ENCODE data around the gene RBBP9. TPM values are rescaled to one million over a fixed set of nuclear protein-coding genes. Genes with fewer than 3 reads are reported as not detected.
"Not testable (repeated sequence)": the region's sequence is repeated elsewhere in the genome, so short reads cannot be mapped to it uniquely, and the experiment has no call there.

Gene RBBP9
- total RNA-seq: 20.2 TPM

DNA sequence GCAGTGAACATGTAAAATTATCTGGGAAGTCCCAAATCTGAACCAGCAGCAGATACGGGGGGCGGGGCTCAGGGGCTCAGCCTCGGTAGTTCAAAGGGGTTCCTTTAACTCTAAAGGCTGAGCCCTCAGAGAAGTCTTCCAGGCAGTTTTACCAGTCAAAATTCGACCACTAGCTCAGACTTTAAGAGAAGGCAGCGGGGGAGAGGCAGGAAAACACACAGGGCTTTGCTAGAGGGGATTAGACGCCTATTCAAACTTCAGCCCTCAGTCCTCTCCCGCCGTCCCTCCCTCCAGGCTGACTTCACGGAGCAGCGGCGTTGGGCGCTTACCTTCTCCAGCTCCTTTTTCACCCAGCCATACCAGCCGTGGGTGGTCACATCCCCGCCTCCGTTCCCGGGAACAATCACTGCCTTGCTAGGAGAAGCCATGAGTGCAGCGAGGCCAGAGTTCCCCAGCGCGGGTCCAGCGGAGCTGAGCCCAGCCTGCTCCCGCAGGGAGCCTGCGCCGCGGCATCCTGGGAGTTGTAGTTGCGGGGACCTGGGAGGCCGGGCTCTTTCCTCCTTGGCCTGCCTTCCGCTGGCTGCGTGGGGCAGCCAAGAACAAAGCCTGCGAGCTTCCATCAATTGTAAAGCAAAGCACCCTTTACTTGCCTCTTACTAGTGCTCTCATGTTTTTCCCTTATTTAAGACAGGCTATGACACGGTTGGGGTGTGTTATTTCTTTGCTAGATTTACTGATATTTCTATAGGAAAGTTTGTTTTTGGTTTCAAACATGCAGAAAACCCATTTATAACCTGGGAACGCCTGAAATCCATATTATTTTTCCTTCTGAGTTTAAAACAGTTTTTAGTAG, at the start of gene RBBP9:
RBBP9 (minus strand) TSS at position 486 of the 853 bp plus-strand sequence; CDS start at position 428, 58 bp downstream.
- DNase-seq (ENCODE audit: low spot score): peak; percentile 85

DNA sequence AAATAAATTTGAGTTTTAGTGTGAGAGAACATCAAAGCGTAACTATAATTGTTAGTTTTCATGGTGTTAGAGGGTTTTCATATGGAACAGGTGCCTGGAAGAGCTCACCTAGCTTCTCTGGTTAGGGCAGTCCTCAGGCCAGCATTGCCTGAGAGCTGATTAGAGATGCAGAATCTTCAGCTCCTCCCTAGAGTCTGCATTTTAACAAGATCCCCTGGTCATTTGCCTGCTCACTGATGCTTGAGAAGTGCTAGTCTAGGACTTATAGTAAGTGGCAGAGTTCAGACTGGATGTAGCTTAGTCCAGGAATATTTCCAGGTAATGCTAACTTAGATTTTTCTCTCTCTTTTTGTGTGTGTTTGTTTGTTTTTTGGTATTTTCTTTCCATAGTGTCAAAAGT, 48.5 kb upstream of the RBBP9 start:
- DNase-seq (ENCODE audit: low spot score): no peak

DNA sequence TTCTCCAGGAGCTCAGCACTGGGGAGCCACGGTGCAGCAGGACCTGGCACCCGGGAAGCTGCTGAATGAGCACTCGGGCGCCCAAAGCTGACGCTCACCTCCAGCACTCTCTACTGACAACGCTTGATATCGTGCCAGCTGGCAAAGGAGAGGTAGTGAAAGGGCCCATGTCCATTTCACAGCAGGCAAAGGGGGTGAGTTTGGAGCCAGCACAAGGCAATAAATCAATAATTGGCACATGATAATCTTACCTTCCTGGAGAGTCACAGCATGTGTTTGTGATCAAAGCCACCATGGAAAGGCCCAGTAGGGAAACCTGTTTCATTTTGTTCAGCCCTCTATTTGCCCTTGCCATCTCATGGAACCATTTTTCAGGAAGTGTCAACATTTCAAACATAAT, 46.9 kb upstream of the RBBP9 start:
- peak; percentile 88 for DNase-seq (ENCODE audit: low spot score)

DNA sequence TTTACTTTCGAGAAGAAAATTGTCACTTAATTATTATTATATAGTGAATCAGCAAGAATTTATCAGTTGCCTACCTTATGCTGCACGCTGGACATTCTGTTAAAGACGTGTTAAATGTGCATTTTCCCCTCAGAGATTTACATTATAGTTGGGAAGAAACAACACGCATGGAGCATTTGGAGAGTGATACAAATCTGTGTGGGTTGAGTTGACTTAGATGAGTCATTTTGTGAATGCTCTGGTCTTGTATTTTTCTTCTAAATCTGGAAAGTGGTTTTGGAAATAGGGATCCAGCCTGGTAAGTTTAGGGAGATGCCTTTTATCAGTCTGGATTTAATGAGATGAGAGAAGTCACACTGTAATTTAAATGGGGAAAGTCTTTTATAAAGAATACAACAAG, 46.2 kb upstream of the RBBP9 start:
- no peak for DNase-seq (ENCODE audit: low spot score)

DNA sequence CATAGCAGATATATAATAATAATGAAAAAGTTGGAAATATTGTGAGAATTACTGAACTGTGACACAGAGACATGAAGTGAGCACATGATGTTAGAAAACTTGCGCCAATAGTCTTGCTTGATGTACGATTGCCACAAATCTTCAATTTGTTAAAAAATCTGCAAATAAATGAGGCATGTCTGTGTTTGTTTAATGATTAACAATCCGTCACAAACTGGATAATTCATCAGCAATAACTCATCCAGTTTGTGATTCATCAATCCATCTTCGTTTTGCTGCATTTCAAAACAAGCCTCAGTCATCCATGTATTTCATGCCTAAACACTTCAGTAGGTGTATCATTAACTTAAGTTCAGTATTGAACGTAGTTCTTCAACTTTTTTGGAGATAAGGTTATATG, 44.7 kb upstream of the RBBP9 start:
- no peak for DNase-seq (ENCODE audit: low spot score)

DNA sequence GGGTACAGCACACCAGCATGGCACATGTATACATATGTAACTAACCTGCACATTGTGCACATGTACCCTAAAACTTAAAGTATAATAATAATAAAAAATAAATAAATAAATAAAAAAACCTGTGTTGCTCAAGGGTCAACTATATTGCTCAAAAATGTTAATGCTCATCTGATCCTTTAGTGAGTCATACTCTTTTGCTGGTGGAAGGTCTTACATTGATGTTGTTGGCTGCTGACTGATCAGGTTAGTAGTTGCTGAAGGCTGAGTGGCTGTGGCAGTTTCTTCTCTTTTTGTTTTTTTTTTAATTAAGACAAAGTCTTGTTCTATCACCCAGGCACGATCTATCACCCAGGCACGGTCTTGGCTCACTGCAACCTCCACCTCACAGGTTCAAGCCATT, 40.6 kb upstream of the RBBP9 start:
- no peak for DNase-seq (ENCODE audit: low spot score)

DNA sequence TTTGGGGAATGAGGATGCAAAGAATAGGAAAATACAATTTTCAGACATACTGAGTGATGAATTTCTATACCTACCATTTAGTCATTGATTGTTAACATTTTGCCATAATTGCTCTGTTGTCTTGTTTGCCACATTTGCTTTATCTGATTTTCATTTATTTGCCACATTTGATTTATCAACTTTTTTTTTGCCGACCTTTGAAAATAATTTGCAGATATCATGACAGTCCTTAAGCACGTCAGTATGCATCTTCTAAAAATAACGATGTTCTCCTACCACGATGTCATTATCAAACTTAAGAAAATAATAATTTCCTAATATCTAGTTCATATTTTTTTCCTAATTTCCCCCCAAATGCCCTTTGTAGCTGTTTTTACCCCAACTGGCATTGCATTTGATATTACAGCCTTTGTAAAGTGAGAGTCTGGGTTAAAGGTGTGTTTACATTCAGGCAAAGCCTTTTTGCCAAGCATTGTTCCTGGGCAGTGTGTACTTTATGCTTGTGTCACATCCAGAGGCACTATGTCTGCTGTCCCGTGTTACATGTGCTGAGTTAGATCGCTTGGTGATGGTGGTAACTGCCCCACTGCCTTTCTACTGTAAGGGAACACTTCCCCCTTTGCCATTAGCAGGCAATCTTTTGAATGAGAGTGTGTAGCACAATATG, 37.1 kb upstream of the RBBP9 start:
- DNase-seq (ENCODE audit: low spot score): peak; percentile 20

DNA sequence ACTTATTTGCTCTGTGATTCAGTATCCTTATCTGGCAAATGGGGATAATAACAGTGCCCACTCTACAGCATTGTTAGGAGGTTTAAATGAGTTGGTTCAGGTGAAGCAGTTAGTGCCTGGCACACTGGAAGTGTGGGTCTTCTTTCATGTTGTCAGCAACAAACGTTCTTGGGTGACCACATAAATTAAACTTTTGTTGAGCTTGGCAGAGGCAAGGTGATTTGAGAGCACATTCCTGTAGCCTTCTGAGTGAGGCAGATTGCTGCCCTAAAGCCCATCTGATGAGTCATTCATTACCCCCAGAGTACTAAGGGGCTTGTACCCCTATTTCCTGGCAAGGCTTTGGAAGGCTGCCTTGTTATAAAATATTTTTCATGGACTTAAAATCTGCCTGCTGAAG, 36.5 kb upstream of the RBBP9 start:
- DNase-seq (ENCODE audit: low spot score): no peak

DNA sequence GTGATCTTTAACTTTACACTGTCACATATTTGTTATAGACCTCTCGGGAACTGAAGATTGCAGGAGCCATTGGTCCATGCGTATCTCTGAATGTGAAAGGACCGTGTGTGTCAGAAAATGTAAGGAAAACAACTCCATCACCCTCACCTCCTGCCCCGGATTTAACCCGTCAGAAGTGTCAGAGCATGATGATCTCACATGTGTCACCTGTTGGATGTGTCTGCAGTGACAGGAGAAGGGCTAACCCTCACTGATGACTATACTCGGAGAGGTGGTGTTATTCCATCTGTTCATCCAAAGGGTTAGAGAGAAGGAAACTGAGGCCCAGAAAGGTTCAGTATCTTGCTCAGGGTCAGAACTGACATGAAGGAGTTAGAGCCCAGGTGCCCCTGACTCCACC, 35.6 kb upstream of the RBBP9 start:
- DNase-seq (ENCODE audit: low spot score): no peak

DNA sequence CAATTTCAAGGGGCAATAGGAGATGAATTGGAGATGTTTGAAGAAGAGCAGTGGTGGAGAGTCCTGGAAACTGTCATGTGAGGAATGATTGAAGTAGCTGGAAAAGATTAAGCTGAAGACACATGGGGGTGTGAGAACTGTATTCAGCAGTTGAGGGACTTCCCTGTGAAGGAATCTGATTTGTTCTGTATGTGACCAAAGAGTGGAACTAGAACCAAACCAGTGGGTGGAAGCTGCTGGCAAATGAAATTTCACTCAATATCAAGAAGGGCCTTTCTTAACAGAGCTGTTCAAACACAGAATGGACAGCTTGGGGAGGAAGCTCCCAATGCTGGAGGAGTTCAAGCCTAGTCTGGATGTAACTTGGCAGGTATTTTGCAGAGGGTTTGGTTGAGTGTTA, 32.0 kb upstream of the RBBP9 start:
- no peak for DNase-seq (ENCODE audit: low spot score)

DNA sequence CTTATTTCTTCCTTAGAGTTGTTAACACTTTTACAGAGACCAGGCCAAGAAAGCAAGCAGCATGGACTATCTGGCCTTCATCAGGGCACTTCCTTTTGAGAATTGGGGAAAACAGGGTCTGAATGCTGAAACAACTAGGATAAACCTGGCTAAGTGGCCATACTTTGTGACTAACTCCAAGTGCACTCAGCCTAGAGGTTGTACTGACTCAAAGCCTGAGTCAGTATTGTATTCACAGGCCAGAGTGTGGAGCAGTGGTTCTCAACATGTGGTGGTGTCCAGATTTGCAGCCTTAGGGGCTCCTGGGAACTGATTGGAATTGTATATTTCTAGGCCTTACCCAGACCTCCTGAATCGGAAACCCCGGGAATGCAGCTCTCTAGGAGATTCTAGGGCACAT, 30.8 kb upstream of the RBBP9 start:
- no peak for DNase-seq (ENCODE audit: low spot score)

DNA sequence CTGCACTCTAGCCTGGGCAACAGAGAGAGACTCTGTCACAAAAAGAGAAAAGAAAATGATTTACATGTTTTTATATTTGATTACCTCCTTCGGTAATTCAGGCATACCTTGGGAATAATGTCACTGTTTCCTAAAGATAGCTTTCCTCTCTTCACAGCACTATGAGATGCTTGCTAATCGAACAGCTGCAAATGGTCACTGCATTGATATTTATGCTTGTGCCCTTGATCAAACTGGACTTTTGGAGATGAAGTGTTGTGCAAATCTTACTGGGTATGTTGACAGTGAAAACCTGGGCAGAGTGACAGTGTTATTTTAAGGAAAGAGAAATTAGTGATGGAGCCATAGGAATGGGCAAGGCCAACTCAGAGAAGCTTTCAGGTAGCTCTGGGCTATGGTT, 30.3 kb upstream of the RBBP9 start:
- DNase-seq (ENCODE audit: low spot score): no peak

DNA sequence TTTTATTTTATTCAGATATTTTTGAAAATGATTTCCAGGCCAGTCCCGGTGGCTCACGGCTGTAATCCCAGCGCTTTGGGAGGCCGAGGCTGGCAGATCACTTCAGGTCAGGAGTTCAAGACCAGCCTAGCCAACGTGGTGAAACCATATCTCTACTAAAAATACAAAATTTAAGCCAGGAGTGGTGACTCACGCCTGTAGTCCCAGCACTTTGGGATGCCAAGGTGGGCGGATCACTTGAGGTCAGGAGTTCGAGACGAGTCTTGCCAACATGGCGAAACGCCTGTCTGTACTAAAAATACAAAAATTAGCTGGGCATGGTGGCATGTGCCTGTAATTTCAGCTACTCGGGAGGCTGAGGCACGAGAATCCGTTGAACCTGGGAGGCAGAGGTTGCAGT, 29.7 kb upstream of the RBBP9 start:
- DNase-seq (ENCODE audit: low spot score): not testable (repeated sequence)

DNA sequence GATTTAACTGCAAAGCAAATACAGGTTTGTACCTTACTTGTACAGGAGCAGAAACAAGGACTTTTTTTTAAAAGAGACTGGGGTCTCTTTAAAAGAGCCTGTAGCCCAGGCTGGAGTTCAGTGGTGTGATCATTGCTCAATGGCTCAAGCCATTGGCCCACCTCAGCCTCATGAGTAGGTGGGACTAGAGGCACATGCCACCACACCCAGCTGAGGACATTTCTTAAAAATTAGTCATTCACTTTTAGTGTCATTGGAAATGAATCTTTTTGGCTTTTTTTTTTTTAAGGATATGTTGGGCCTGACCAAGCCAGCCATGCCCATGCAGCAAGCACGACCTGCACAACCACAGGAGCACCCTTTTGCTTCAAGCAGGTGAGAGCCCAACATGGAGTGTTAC, 27.6 kb upstream of the RBBP9 start:
- DNase-seq (ENCODE audit: low spot score): no peak

DNA sequence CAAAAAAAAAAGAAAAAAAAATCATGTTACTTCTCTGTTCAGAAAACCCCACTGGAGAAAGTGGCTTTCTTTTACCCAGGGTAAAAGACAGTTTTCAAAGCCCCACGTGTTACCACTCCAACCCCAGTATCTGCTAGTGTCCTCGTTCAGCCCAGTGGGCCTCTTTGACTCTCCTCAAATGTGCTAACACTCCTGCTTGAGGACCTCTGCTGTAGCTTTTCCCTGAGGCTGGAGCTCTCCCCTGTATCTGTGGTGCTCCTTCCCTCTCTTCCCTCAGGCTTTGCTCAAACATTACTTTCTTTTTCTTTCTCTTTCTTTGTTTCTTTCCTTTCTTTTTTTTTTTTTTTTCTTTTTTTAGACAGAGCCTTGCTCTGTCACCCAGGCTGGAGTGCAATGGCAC, 26.0 kb upstream of the RBBP9 start:
- DNase-seq (ENCODE audit: low spot score): no peak

DNA sequence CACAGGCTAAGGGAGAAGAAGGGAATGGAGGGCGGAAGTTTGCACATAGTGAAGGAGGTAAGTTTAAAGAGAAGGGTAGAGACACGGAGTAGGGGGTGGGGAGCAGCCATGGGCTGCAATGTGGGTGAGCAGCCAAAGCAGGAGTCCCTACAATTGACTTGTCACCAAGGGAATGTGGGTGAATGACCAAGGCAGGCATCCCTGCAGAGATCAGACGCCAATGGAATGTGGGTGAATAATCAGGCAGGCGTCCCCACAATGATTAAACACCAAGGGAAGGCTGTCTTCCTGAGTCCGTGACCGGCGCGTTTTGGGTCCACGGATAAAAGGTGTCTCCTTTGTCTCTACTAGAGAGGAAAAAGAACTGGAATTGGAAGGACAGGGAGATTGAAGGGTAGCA, 25.0 kb upstream of the RBBP9 start:
- DNase-seq (ENCODE audit: low spot score): not testable (repeated sequence)

DNA sequence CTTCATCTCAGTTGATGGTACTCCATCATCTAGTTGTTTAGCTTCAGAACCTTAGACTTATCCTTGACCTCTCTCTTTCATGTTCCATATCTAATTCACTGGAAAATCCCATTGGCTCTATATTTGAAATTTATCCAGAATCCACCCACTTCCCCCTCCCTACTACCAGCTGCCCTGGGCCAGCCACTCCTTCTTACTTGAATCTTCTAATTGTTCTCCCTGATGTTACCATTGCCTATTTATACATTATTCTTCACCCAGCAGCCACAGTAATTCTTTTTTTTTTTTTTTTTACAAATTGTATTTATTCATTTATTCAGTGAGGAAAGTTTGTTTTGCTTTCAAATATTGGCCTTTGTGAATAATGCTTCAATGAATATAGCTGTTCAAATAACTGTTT, 18.9 kb upstream of the RBBP9 start:
- DNase-seq (ENCODE audit: low spot score): no peak

DNA sequence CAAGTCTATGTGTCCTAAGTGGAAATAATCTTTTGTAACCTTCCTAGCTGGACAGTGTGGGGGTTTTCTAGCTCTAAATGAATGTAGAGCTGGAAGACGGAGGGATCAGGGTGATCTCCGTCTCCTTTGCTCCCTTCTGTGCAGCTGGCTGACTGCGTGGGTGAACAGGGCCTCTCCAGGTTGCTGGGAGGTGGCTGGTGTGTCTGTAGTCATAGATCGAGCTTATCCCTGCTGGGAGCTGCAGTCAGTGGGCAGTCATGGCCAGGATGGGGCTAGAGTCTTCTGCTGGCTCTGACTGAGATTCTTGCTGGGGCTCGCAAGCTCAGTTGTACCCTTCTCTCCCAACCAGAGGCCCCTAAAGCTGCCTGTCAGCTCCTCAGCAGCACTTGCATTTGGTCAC, 17.1 kb upstream of the RBBP9 start:
- DNase-seq (ENCODE audit: low spot score): no peak

DNA sequence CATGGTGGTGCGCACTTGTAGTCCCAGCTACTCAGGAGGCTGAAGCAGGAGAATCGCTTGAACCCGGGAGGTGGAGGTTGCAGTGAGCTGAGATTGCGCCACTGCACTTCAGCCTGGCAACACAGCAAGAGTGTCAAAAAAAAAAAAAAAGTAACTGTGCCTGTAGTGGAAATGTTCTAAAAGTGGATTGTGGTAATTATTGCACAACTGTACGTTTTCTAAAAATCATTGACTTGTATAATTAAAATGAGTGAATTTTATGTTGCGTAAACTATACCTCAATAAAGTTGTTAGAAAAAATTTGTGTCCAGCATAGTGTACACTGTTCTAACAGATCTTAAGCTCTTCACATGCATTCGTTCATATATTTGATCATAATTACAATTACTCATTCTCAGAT, 16.2 kb upstream of the RBBP9 start:
- DNase-seq (ENCODE audit: low spot score): no peak

DNA sequence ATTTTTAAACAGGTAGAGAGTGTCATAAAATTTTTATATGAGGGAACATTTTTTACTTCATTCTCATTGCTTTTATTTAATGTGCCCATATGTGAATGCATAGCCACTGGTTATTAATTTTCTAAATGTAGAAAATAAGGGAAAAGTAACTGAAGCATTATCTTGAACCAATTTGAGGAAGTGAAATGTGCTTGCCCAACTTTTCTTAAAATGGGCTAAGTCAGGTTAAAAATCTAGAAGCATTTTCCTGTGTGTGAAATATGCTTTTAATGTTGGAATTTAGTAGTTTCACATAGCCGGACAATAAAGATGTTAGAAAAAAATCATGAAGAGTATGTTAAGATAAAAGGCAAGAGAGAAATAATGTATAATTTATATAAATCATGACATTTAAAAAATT, 14.5 kb upstream of the RBBP9 start:
- DNase-seq (ENCODE audit: low spot score): no peak

DNA sequence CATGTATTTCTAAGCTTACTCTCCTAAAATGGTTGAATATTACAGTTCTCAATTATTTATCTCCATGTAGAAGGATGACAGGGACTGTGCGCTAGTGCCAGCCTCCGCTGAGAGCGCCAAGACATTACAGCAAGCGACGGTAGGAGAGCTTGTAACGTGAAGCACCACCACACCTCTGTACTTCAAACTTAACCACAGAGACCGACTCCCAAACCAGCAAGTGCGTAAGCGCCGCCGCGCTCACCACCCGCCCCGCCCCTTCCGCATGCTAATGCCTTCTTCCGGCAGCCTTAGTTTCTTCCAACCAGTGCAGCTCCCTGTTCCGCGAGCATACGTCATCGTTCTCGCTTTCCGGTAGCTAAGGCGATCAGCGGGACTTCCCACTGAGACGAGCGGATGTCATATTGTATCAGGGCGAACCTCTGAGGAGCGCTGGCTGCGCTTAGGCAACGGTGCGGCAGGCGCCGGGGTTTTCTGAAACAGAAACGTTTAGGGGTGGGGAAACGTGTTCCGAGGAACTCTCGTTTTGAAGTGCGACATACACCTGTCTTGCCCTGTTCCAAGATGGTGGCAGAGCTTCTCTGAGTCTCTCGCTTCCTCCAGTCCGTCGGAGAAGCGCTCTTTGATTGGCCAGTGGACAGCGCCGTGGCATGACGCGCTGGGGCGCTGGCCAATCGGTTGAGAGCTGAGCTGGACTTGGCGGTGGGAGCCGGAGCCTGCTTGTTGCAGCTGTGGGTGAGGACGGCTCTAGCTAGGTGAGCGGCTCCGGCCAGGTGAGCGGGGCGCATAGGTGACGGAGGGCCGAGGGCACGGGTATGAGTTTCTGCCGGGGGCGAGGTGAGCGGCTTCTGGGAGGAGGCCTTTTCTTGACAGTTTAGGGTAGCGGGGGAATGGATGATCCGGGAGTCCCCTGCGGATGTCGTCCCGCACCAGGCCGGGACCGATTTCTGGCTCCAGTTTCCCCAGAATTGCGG, 10.5 kb upstream of the RBBP9 start, which contains the start of gene SEC23B:
SEC23B (plus strand) TSS at position 723 of the 974 bp plus-strand sequence. CDS start 2,896 bp downstream, outside the sequence.
- DNase-seq (ENCODE audit: low spot score): peak; percentile 97

DNA sequence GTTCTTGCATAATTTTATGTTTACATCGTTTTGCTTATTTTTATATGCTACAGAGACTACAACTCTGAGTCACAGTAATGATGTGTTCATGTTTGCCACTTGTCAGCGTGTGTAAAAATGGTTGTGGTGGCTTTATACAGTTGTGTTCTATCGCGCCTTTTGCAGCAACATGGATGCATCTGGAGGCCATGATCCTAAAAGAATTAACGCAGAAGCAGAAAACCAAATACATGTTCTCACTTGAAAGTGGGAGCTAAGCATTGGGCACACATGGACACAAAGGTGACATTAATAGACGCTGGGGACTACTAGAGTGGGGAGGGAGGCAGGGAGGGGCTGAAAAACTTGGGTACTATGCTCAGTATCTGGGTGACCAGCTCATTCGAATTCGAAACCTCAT, 9.7 kb upstream of the RBBP9 start:
- no peak for DNase-seq (ENCODE audit: low spot score)
